GM23338 (cell line): ENCODE results near the gene GRAMD1B. TPM values are rescaled to one million over a fixed set of nuclear protein-coding genes. Genes with fewer than 3 reads are reported as not detected.

Experiments used
- ATAC-seq: fragments of 200-7000 bp; cut with Tn5 transposase; 3 replicates; pipeline ENCODE4 v1.9.1; 2020
- DNase-seq: peaks from one replicate; pipeline ENCODE4 v3.0.0-alpha.2; 2015; ENCODE audit warnings: low spot score
- H2AFZ ChIP-seq: fragments of 200-600 bp; sonication (generic); 2 replicates; pipeline ENCODE4 v1.8.0; 2016; ENCODE audit warnings: antibody characterized with exemption, mild to moderate bottlenecking, moderate library complexity
- H3F3A ChIP-seq: fragments of 200-600 bp; sonication (generic); replicated peaks from 2 replicates; pipeline ENCODE4 v1.8.0; 2017; ENCODE audit warnings: antibody characterized with exemption, mixed run types, low read depth
- H3K27ac ChIP-seq: fragments of 200-600 bp; sonication (generic); 2 replicates; pipeline ENCODE4 v1.6.1; 2016; ENCODE audit warnings: low read depth
- H3K27me3 ChIP-seq: fragments of 200-600 bp; sonication (generic); 2 replicates; pipeline ENCODE4 v1.8.0; 2016; ENCODE audit warnings: mild to moderate bottlenecking, mixed run types, moderate library complexity; ENCODE audit not compliant: insufficient read depth
- H3K36me3 ChIP-seq: fragments of 200-600 bp; sonication (generic); 2 replicates; pipeline ENCODE4 v1.8.0; 2016; ENCODE audit warnings: mild to moderate bottlenecking; ENCODE audit not compliant: insufficient read depth
- H3K4me1 ChIP-seq: fragments of 200-600 bp; sonication (generic); 2 replicates; pipeline ENCODE4 v1.8.0; 2016; ENCODE audit warnings: mild to moderate bottlenecking, moderate library complexity; ENCODE audit not compliant: insufficient read depth
- H3K4me2 ChIP-seq: fragments of 200-600 bp; sonication (generic); 2 replicates; pipeline ENCODE4 v1.7.1; 2017; ENCODE audit warnings: mixed run types
- H3K4me3 ChIP-seq: fragments of 200-600 bp; sonication (generic); 2 replicates; pipeline ENCODE4 v1.6.1; 2016; ENCODE audit warnings: mixed run types
- H3K79me2 ChIP-seq: fragments of 200-600 bp; sonication (generic); replicated peaks from 2 replicates; pipeline ENCODE4 v1.8.0; 2017; ENCODE audit warnings: mild to moderate bottlenecking; ENCODE audit not compliant: insufficient read depth
- H3K9me2 ChIP-seq: fragments of 200-600 bp; sonication (generic); 2 replicates; pipeline ENCODE4 v1.8.0; 2017; ENCODE audit not compliant: insufficient read depth
- H4K20me1 ChIP-seq: fragments of 200-600 bp; sonication (generic); replicated peaks from 2 replicates; pipeline ENCODE4 v1.8.0; 2017; ENCODE audit warnings: mild to moderate bottlenecking; ENCODE audit not compliant: insufficient read depth
- H3K27ac Mint-ChIP-seq: 2 replicates; pipeline ENCODE4 v1.8.0; 2020; ENCODE audit warnings: inconsistent platforms, mild to moderate bottlenecking, moderate library complexity, mixed read lengths
- H3K27me3 Mint-ChIP-seq: 3 replicates; pipeline ENCODE4 v1.8.0; 2022; ENCODE audit warnings: low read depth, mild to moderate bottlenecking, moderate library complexity, mixed read lengths, inconsistent platforms; ENCODE audit not compliant: insufficient read depth, poor library complexity
- H3K36me3 Mint-ChIP-seq: 3 replicates; pipeline ENCODE4 v1.8.0; 2021; ENCODE audit warnings: low read depth, mild to moderate bottlenecking, inconsistent platforms, moderate library complexity, mixed read lengths
- H3K4me1 Mint-ChIP-seq: 3 replicates; pipeline ENCODE4 v1.8.0; 2020; ENCODE audit warnings: mild to moderate bottlenecking, inconsistent platforms, mixed read lengths
- H3K4me3 Mint-ChIP-seq: 3 replicates; pipeline ENCODE4 v1.8.0; 2021; ENCODE audit warnings: moderate library complexity, mild to moderate bottlenecking, inconsistent platforms, mixed read lengths
- H3K9me3 Mint-ChIP-seq: 3 replicates; pipeline ENCODE4 v1.8.0; 2020; ENCODE audit warnings: moderate library complexity, mild to moderate bottlenecking, inconsistent platforms, mixed read lengths
- CREB1 ChIP-seq: fragments of 250-450 bp; sonication (Bioruptor Pico); IDR thresholded peaks from 2 replicates; pipeline ENCODE4 v1.5.0; 2020; ENCODE audit warnings: low read depth, mild to moderate bottlenecking, moderate library complexity
- ETS1 ChIP-seq: IDR thresholded peaks from 2 replicates; pipeline ENCODE4 v1.6.1; 2016; ENCODE audit warnings: antibody characterized with exemption
- EZH2 ChIP-seq: fragments of 200-600 bp; sonication (generic); IDR thresholded peaks from one replicate; pipeline ENCODE4 v1.8.0; 2017; ENCODE audit warnings: antibody characterized with exemption, mild to moderate bottlenecking, low read depth; ENCODE audit not compliant: unreplicated experiment
- EZH2phosphoT487 ChIP-seq: fragments of 200-600 bp; sonication (generic); IDR thresholded peaks from one replicate; pipeline ENCODE4 v1.8.1; 2018; ENCODE audit warnings: antibody characterized with exemption; ENCODE audit not compliant: unreplicated experiment
- JUNB ChIP-seq: IDR thresholded peaks from one replicate; pipeline ENCODE4 v1.6.1; 2016; ENCODE audit warnings: antibody characterized with exemption; ENCODE audit not compliant: unreplicated experiment
- NANOG ChIP-seq: IDR thresholded peaks from 2 replicates; pipeline ENCODE4 v1.6.1; 2016; ENCODE audit warnings: antibody characterized with exemption, borderline replicate concordance
- POLR2AphosphoS5 ChIP-seq: IDR thresholded peaks from 2 replicates; pipeline ENCODE4 v1.6.1; 2016; ENCODE audit warnings: antibody characterized with exemption, low read depth
- STAT1 ChIP-seq: IDR thresholded peaks from one replicate; pipeline ENCODE4 v1.6.1; 2016; ENCODE audit warnings: antibody characterized with exemption; ENCODE audit not compliant: unreplicated experiment
- ZNF114 ChIP-seq: fragments of 250-450 bp; sonication (Bioruptor Pico); IDR thresholded peaks from 2 replicates; pipeline ENCODE4 v1.5.0; 2020; ENCODE audit warnings: mild to moderate bottlenecking, moderate library complexity
- ZNF331 ChIP-seq: fragments of 250-450 bp; sonication (Bioruptor Pico); IDR thresholded peaks from 2 replicates; pipeline ENCODE4 v1.5.0; 2020; ENCODE audit warnings: low read depth, mild to moderate bottlenecking, moderate library complexity
- ZNF462 ChIP-seq: fragments of 250-450 bp; sonication (Bioruptor Pico); IDR thresholded peaks from 2 replicates; pipeline ENCODE4 v1.5.0; 2020; ENCODE audit warnings: mild to moderate bottlenecking, moderate library complexity
- polyA plus RNA-seq: library from polyadenylated mRNA; unstranded; fragments of >200 nt; fragmentation: Nextera tagmentation; extraction: Ambion mirVana; gene quantifications from 2 replicates; pipeline ENCODE4 v1.2.1, GENCODE V29; 2016
- total RNA-seq: library from RNA; depleted of rRNA; stranded (reverse); fragments of >200 nt; shearing (Covaris generic); gene quantifications from 2 replicates; pipeline ENCODE4 v1.2.3, GENCODE V29; 2014
- TF ChIP-seq, protein P1 (sequence below), 2 experiments: fragments of 200-600 bp in 1 of 2; sonication (generic) in 1 of 2; conservative IDR thresholded peaks; 2 replicates each; pipeline versions ENCODE4 v1.5.1 to v1.6.1; 2016 to 2017; ENCODE audit warnings: antibody characterized with exemption in 2 of 2, low read depth in 2 of 2, mild to moderate bottlenecking in 2 of 2, moderate library complexity in 1 of 2
- TF ChIP-seq, protein P2 (sequence below): IDR thresholded peaks from one replicate; pipeline ENCODE4 v1.6.1; 2018; ENCODE audit warnings: antibody characterized with exemption; ENCODE audit not compliant: unreplicated experiment

Gene GRAMD1B
- total and polyA plus RNA-seq, 2 experiments from 2014 or later = 3.7 to 24.3 TPM

DNA sequence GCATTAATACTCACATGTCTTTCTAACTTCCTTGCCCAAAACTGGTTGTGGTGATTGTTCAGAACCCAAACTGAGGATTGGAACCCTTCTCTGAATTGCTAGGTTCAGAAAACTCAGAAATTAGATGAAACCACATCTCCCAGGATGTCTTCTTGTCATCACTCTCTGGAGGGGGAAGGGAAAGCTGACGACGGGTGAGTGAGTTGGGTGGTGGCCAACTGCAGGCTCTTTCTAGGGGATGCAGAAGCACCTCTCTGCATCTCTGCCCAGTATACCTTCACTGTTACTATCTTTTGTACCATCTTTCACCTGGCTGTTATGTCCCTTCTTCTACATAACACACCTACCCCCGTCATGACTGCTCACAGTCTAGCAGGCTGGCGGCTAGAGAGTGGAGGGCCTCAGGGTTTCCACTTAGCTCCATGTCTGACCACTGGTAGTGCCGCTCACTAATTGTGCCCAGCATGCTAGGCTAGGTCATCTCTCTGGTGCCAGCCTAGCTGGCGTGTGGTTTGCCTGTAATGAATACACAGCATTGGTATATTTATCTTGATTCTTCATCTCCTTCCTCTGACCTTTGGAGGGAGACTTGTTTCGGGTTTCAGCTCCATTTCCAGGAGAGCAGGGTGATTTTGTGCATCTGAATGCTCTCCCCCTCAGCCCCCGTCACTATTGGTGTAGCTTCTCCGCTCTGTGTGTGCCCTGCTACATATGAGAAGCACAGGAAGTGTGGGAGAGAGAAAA lies 7.3 kb downstream of the GRAMD1B start:
- H3K4me3 Mint-ChIP-seq = no peak overlapping the region
- peaks cover 41% of the 10 kb centered on the region for H3K36me3 Mint-ChIP-seq

More for the DNA sequence above, 7.3 kb downstream of the GRAMD1B start:
- DNase-seq (no peak), ATAC-seq (no peak)
- H3K4me2 ChIP-seq = 0 out of 2 replicates have a peak overlapping the region, but pooled peaks have one; percentile 8
- H3K9me2 ChIP-seq = no peaks in the 10 kb centered on the region
- H3K4me1 Mint-ChIP-seq = peaks cover 34% of the 10 kb centered on the region
- H3K9me3 Mint-ChIP-seq = peaks cover 3% of the 10 kb centered on the region; the same call in 1 of the 3 replicates
- no peak overlapping the region for H3K4me3 ChIP-seq
- H3K27me3 Mint-ChIP-seq = peaks cover 14% of the 10 kb centered on the region
- no peak overlapping the region for H3K27ac ChIP-seq
- H3K27ac Mint-ChIP-seq = no peak overlapping the region
- no peak overlapping the region for H2AFZ ChIP-seq
- H3F3A ChIP-seq = no peaks in the 10 kb centered on the region
- TF ChIP-seq POLR2AphosphoS5 (no peak), STAT1 (no peak), ZNF331 (CRISPR knock-in tag) (no peak), JUNB (no peak), ZNF462 (CRISPR knock-in tag) (no peak), ZNF114 (CRISPR knock-in tag) (no peak), NANOG (no peak), CREB1 (CRISPR knock-in tag) (no peak), EZH2 (no peak), EZH2phosphoT487 (no peak), ETS1 (no peak)
- TF ChIP-seq, protein P1, sequence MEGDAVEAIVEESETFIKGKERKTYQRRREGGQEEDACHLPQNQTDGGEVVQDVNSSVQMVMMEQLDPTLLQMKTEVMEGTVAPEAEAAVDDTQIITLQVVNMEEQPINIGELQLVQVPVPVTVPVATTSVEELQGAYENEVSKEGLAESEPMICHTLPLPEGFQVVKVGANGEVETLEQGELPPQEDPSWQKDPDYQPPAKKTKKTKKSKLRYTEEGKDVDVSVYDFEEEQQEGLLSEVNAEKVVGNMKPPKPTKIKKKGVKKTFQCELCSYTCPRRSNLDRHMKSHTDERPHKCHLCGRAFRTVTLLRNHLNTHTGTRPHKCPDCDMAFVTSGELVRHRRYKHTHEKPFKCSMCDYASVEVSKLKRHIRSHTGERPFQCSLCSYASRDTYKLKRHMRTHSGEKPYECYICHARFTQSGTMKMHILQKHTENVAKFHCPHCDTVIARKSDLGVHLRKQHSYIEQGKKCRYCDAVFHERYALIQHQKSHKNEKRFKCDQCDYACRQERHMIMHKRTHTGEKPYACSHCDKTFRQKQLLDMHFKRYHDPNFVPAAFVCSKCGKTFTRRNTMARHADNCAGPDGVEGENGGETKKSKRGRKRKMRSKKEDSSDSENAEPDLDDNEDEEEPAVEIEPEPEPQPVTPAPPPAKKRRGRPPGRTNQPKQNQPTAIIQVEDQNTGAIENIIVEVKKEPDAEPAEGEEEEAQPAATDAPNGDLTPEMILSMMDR (conservative IDR thresholded peaks at IDR 0.05; ENCODE audit: low read depth in 2 of 2) = no peak
- TF ChIP-seq, protein P2, sequence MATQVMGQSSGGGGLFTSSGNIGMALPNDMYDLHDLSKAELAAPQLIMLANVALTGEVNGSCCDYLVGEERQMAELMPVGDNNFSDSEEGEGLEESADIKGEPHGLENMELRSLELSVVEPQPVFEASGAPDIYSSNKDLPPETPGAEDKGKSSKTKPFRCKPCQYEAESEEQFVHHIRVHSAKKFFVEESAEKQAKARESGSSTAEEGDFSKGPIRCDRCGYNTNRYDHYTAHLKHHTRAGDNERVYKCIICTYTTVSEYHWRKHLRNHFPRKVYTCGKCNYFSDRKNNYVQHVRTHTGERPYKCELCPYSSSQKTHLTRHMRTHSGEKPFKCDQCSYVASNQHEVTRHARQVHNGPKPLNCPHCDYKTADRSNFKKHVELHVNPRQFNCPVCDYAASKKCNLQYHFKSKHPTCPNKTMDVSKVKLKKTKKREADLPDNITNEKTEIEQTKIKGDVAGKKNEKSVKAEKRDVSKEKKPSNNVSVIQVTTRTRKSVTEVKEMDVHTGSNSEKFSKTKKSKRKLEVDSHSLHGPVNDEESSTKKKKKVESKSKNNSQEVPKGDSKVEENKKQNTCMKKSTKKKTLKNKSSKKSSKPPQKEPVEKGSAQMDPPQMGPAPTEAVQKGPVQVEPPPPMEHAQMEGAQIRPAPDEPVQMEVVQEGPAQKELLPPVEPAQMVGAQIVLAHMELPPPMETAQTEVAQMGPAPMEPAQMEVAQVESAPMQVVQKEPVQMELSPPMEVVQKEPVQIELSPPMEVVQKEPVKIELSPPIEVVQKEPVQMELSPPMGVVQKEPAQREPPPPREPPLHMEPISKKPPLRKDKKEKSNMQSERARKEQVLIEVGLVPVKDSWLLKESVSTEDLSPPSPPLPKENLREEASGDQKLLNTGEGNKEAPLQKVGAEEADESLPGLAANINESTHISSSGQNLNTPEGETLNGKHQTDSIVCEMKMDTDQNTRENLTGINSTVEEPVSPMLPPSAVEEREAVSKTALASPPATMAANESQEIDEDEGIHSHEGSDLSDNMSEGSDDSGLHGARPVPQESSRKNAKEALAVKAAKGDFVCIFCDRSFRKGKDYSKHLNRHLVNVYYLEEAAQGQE = no peak
- H3K36me3 ChIP-seq = no peaks in the 10 kb centered on the region; the same call in 1 of the 2 replicates
- H3K4me1 ChIP-seq = peaks cover 23% of the 10 kb centered on the region
- H3K27me3 ChIP-seq = no peaks in the 10 kb centered on the region
- peaks cover 32% of the 10 kb centered on the region for H3K79me2 ChIP-seq
- H4K20me1 ChIP-seq = no peaks in the 10 kb centered on the region; the same call in 1 of the 2 replicates
